Iris pigment epithelial cell (primary cell): ENCODE results near the gene DHRS7B.
"Not testable (repeated sequence)": the region's sequence is repeated elsewhere in the genome, so short reads cannot be mapped to it uniquely, and the experiment has no call there.

Experiments
- DNase-seq: peaks from one replicate; pipeline ENCODE4 v3.0.0-alpha.2; 2011; ENCODE audit warnings: low read depth

Gene DHRS7B

GRCh38 chr17:21177854-21178600, 51.3 kb downstream of the DHRS7B start:
- DNase-seq, result no peak

- DNase-seq, result no peak
Measured at GRCh38 chr17:21183468-21183867, 56.7 kb downstream of the DHRS7B start.

GRCh38 chr17:21184570-21184969, 57.8 kb downstream of the DHRS7B start:
- no peak for DNase-seq

- no peak for DNase-seq
Measured at GRCh38 chr17:21185061-21185460, 58.3 kb downstream of the DHRS7B start.

GRCh38 chr17:21186399-21187187, 59.8 kb downstream of the DHRS7B start:
- no peak for DNase-seq

GRCh38 chr17:21189361-21189760, 62.6 kb downstream of the DHRS7B start:
- no peak for DNase-seq

- no peak for DNase-seq
Measured at GRCh38 chr17:21190078-21190477, 63.3 kb downstream of the DHRS7B start.

GRCh38 chr17:21191698-21192097, 64.9 kb downstream of the DHRS7B start:
- no peak for DNase-seq

- DNase-seq, result not testable (repeated sequence)
Measured at GRCh38 chr17:21192414-21192813, 65.7 kb downstream of the DHRS7B start.

GRCh38 chr17:21193031-21193430, 66.3 kb downstream of the DHRS7B start:
- no peak for DNase-seq

- peak; percentile 21 for DNase-seq
Measured at GRCh38 chr17:21194226-21194625, 67.5 kb downstream of the DHRS7B start.

GRCh38 chr17:21194703-21195102, 67.9 kb downstream of the DHRS7B start:
- DNase-seq, result peak; percentile 12

GRCh38 chr17:21196126-21196525, 69.4 kb downstream of the DHRS7B start:
- DNase-seq, result no peak

- no peak for DNase-seq
Measured at GRCh38 chr17:21198411-21198810, 71.6 kb downstream of the DHRS7B start.

GRCh38 chr17:21199311-21199710, 72.5 kb downstream of the DHRS7B start:
- peak; percentile 92 for DNase-seq

GRCh38 chr17:21199856-21200255, 73.1 kb downstream of the DHRS7B start:
- no peak for DNase-seq

- no peak for DNase-seq
Measured at GRCh38 chr17:21200590-21201297, 74.0 kb downstream of the DHRS7B start.

- DNase-seq, result no peak
Measured at GRCh38 chr17:21201298-21201595, 74.5 kb downstream of the DHRS7B start.

- no peak for DNase-seq
Measured at GRCh38 chr17:21201874-21202273, 75.1 kb downstream of the DHRS7B start.

GRCh38 chr17:21202512-21202911, 75.7 kb downstream of the DHRS7B start:
- DNase-seq, result no peak

- DNase-seq, result no peak
Measured at GRCh38 chr17:21204935-21205334, 78.2 kb downstream of the DHRS7B start.

GRCh38 chr17:21208352-21208751, 81.6 kb downstream of the DHRS7B start:
- DNase-seq, result no peak
